ENCODE results near the gene AMD1. TPM values are rescaled to one million over a fixed set of nuclear protein-coding genes. Genes with fewer than 3 reads are reported as not detected.

AMD1 gene
- total and polyA plus RNA-seq, 9 of the 15 experiments (the other 6 are each of a cell fraction or from before 2014, with no cell fraction given) = 60.0 to 151 (median 85.6) TPM

DNA sequence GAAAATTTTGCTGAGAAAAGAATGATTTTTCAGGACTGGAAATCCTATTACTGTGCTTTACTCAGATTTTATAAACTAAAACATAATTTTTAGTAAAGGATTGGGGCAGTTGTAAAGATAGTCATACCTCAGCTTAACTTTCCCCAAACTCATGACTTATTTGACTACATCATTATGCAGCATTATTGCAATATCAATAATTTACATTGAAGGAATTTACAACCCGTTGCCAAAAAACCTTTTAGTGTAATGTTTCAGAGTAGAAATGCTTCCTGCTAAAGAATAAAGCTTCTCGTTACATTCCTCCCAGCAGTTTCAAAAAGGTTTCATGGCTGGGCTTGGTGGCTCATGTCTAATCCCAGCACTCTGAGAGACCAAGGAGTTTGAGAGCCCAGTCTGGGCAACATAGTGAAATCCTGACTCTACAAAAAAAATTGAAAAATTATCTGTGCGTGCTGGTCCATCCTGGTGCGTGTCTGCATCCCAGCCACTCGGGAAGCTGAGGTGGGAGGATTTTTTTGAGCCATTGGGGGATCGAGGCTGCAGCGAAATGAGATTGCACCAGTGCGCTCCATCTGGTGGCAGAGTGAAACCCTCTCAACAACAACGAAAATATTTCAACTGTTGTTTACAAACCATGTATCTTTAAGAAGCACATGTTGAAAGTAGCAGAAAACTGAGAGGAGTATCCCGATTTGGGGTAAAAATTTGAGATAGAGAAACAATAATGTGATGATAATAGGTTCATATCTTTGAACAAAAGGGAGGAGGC is 4.4 kb downstream of the AMD1 start (continued):
- TF ChIP-seq, protein P1, sequence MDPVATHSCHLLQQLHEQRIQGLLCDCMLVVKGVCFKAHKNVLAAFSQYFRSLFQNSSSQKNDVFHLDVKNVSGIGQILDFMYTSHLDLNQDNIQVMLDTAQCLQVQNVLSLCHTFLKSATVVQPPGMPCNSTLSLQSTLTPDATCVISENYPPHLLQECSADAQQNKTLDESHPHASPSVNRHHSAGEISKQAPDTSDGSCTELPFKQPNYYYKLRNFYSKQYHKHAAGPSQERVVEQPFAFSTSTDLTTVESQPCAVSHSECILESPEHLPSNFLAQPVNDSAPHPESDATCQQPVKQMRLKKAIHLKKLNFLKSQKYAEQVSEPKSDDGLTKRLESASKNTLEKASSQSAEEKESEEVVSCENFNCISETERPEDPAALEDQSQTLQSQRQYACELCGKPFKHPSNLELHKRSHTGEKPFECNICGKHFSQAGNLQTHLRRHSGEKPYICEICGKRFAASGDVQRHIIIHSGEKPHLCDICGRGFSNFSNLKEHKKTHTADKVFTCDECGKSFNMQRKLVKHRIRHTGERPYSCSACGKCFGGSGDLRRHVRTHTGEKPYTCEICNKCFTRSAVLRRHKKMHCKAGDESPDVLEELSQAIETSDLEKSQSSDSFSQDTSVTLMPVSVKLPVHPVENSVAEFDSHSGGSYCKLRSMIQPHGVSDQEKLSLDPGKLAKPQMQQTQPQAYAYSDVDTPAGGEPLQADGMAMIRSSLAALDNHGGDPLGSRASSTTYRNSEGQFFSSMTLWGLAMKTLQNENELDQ (CRISPR knock-in tag; IDR thresholded peaks at IDR 0.05; ENCODE audit: borderline replicate concordance) = no peak
- TF ChIP-seq ZNF785 (CRISPR knock-in tag; IDR thresholded peaks at IDR 0.05) (no peak), DLX4 (CRISPR knock-in tag; IDR thresholded peaks at IDR 0.05) (no peak), ZNF24 (IDR thresholded peaks at IDR 0.05) (no peak), EP400 (IDR thresholded peaks at IDR 0.05) (no peak), RNF2 (IDR thresholded peaks at IDR 0.05) (no peak), BACH1 (tag; IDR thresholded peaks at IDR 0.05) (no peak), ESRRB (CRISPR knock-in tag; IDR thresholded peaks at IDR 0.05; ENCODE audit: borderline replicate concordance) (no peak), SMARCE1 (IDR thresholded peaks at IDR 0.05) (peak; percentile 74; the same call in 1 of the 2 replicates), HLTF (IDR thresholded peaks at IDR 0.05) (no peak), SIN3A (IDR thresholded peaks at IDR 0.05; ENCODE audit: borderline replicate concordance in 2 of 2, control insufficient read depth in 1 of 2, low read depth in 2 of 2, low read length in 2 of 2) (no peak), MEF2D (tag; conservative IDR thresholded peaks at IDR 0.05; ENCODE audit: low read depth) (no peak), MEF2A (IDR thresholded peaks at IDR 0.05; ENCODE audit: control insufficient read depth, low read depth, low read length) (no peak), GABPB1 (CRISPR knock-in tag; IDR thresholded peaks at IDR 0.05) (no peak), CXXC5 (CRISPR knock-in tag; IDR thresholded peaks at IDR 0.05) (peak; percentile 22; the same call in 1 of the 2 replicates), ZNF707 (CRISPR knock-in tag; conservative IDR thresholded peaks at IDR 0.05) (no peak), ZNF436 (CRISPR knock-in tag; IDR thresholded peaks at IDR 0.05) (no peak), IFI16 (CRISPR knock-in tag; IDR thresholded peaks at IDR 0.05) (no peak), POLR2AphosphoS5 (IDR thresholded peaks at IDR 0.05; ENCODE audit: control insufficient read depth, insufficient read depth, low read depth, low read length) (0 out of 2 replicates have a peak, but pooled peaks have one; percentile 8), CUX1 (CRISPR knock-in tag; IDR thresholded peaks at IDR 0.05) (no peak), FUS (optimal IDR thresholded peaks at IDR 0.05; ENCODE audit: low read depth, low read length) (no peak)
